ENCODE data around the gene CBLN3.

The CBLN3 gene

DNA sequence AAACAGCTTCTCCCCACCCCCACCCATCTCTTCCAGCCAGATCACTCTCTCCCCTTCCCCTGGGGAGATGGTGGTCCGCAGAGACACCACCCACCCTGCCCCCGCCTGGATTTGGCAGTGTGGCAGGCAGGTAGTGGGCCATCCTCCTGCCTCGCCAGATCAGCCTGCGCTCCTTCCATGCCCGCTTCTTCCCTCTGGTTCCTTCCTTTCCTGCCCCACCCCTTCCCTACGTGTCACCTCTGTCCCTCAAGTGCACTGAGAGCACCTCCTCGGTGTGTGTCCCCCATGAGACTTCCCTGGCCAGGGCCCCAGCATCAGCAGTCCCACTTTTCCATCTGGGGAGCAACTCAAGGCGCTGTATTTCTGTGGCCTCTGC lies 30.0 kb downstream of the CBLN3 start (continued):
- TF ChIP-seq, protein P1, sequence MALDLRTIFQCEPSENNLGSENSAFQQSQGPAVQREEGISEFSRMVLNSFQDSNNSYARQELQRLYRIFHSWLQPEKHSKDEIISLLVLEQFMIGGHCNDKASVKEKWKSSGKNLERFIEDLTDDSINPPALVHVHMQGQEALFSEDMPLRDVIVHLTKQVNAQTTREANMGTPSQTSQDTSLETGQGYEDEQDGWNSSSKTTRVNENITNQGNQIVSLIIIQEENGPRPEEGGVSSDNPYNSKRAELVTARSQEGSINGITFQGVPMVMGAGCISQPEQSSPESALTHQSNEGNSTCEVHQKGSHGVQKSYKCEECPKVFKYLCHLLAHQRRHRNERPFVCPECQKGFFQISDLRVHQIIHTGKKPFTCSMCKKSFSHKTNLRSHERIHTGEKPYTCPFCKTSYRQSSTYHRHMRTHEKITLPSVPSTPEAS (tag by site-specific recombination; IDR thresholded peaks at IDR 0.05): no peak
- TF ChIP-seq ZNF366 (tag by site-specific recombination; conservative IDR thresholded peaks at IDR 0.05) (0 out of 2 replicates have a peak, but pooled peaks have one; percentile 21), ZNF561 (tag by site-specific recombination; IDR thresholded peaks at IDR 0.05; ENCODE audit: borderline replicate concordance) (no peak)
- TF ChIP-seq, protein P2, sequence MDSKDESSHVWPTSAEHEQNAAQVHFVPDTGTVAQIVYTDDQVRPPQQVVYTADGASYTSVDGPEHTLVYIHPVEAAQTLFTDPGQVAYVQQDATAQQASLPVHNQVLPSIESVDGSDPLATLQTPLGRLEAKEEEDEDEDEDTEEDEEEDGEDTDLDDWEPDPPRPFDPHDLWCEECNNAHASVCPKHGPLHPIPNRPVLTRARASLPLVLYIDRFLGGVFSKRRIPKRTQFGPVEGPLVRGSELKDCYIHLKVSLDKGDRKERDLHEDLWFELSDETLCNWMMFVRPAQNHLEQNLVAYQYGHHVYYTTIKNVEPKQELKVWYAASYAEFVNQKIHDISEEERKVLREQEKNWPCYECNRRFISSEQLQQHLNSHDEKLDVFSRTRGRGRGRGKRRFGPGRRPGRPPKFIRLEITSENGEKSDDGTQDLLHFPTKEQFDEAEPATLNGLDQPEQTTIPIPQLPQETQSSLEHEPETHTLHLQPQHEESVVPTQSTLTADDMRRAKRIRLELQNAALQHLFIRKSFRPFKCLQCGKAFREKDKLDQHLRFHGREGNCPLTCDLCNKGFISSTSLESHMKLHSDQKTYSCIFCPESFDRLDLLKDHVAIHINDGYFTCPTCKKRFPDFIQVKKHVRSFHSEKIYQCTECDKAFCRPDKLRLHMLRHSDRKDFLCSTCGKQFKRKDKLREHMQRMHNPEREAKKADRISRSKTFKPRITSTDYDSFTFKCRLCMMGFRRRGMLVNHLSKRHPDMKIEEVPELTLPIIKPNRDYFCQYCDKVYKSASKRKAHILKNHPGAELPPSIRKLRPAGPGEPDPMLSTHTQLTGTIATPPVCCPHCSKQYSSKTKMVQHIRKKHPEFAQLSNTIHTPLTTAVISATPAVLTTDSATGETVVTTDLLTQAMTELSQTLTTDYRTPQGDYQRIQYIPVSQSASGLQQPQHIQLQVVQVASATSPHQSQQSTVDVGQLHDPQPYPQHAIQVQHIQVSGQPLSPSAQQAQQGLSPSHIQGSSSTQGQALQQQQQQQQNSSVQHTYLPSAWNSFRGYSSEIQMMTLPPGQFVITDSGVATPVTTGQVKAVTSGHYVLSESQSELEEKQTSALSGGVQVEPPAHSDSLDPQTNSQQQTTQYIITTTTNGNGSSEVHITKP (tag by site-specific recombination; IDR thresholded peaks at IDR 0.05): no peak

DNA sequence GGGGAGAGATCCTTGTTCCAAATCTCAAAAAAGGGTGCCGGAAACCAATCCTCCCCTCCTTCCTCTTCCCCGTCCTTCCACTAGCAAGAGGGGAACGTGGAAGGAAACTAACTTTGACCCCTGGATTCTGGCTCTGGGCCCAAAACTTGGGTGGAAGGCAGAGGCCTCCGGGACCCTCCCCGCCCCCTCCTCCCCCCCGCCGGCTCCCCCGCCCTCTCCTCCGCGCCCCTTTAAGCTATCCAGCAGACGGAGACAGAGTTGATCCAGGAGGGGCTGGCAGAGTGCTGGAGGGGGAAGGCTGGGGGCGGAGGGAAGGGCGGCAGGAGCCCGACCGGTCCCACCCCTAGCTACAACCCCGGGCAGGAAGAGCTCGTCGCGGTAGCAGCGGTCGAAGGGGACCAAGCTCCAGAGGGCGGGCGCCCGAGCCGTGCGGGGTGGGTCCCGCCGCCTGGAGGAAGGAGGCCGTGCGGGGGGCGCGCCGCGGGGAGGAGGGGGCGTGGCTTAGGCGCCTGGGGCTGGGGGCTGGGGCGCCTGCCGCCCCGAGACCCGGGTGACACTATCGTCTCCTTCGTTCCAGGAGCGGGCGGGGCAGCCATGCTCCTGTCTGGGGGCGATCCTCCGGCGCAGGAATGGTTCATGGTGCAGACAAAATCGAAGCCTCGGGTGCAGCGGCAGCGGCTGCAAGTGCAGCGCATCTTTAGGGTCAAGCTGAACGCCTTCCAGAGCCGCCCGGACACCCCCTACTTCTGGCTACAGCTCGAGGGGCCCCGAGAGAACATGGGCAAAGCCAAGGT lies 30.6 kb downstream of the CBLN3 start, which contains the start of gene NYNRIN:
NYNRIN (plus strand) TSS at position 351 of the 794 bp plus-strand sequence; CDS start at position 595, 244 bp downstream.
- Histone ChIP-seq H3K4me3 (ENCODE audit: low read depth, low read length) (peak within 1 kb of the TSS; percentile 43), H3K9me3 (ENCODE audit: control insufficient read depth, insufficient read depth, low read depth, low read length) (no peaks in the 10 kb centered on the region), H3K27ac (ENCODE audit: extremely low read depth, low read depth, low read length) (peak within 1 kb of the TSS; percentile 69), H3K4me1 (ENCODE audit: control insufficient read depth, insufficient read depth, low read length) (peaks cover 18% of the 10 kb centered on the region; the same call in 1 of the 2 replicates), H3K36me3 (ENCODE audit: control insufficient read depth in 2 of 2, insufficient read depth in 1 of 2, low read length in 2 of 2) (no peaks in the 10 kb centered on the region)
- CTCF ChIA-PET: interaction anchor here (0.6 to 0.9 kb wide), 4 partner anchors 13 to 211 kb away, joined by 3 to 4 read pairs (median 3); no protein-coding TSS in a partner anchor
- POLR2A ChIA-PET: interaction anchor here (0.9 to 1.6 kb wide), 4 partner anchors 21 to 33 kb away, joined by 3 to 10 read pairs (median 6); partner anchors contain the start of genes CBLN3 and KHNYN
- TF ChIP-seq, protein P3, sequence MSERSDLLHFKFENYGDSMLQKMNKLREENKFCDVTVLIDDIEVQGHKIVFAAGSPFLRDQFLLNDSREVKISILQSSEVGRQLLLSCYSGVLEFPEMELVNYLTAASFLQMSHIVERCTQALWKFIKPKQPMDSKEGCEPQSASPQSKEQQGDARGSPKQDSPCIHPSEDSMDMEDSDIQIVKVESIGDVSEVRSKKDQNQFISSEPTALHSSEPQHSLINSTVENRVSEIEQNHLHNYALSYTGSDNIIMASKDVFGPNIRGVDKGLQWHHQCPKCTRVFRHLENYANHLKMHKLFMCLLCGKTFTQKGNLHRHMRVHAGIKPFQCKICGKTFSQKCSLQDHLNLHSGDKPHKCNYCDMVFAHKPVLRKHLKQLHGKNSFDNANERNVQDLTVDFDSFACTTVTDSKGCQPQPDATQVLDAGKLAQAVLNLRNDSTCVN (tag by site-specific recombination; optimal IDR thresholded peaks at IDR 0.05): peak; percentile 52
- TF ChIP-seq YY2 (tag by site-specific recombination; IDR thresholded peaks at IDR 0.05): no peak
- TF ChIP-seq, protein P2 (tag by site-specific recombination; IDR thresholded peaks at IDR 0.05): peak; percentile 41; the same call in 1 of the 2 replicates
- peak; percentile 64 for TF ChIP-seq GLIS2 (tag by site-specific recombination; IDR thresholded peaks at IDR 0.05)
- TF ChIP-seq, protein P4, sequence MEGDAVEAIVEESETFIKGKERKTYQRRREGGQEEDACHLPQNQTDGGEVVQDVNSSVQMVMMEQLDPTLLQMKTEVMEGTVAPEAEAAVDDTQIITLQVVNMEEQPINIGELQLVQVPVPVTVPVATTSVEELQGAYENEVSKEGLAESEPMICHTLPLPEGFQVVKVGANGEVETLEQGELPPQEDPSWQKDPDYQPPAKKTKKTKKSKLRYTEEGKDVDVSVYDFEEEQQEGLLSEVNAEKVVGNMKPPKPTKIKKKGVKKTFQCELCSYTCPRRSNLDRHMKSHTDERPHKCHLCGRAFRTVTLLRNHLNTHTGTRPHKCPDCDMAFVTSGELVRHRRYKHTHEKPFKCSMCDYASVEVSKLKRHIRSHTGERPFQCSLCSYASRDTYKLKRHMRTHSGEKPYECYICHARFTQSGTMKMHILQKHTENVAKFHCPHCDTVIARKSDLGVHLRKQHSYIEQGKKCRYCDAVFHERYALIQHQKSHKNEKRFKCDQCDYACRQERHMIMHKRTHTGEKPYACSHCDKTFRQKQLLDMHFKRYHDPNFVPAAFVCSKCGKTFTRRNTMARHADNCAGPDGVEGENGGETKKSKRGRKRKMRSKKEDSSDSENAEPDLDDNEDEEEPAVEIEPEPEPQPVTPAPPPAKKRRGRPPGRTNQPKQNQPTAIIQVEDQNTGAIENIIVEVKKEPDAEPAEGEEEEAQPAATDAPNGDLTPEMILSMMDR (tag by site-specific recombination; IDR thresholded peaks at IDR 0.05): no peak
- TF ChIP-seq, protein P5, sequence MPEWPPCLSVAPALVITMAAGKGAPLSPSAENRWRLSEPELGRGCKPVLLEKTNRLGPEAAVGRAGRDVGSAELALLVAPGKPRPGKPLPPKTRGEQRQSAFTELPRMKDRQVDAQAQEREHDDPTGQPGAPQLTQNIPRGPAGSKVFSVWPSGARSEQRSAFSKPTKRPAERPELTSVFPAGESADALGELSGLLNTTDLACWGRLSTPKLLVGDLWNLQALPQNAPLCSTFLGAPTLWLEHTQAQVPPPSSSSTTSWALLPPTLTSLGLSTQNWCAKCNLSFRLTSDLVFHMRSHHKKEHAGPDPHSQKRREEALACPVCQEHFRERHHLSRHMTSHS (tag by site-specific recombination; IDR thresholded peaks at IDR 0.05): no peak
- TF ChIP-seq RBAK (tag by site-specific recombination; IDR thresholded peaks at IDR 0.05): no peak
- no peak for TF ChIP-seq IKZF3 (tag by site-specific recombination; IDR thresholded peaks at IDR 0.05)
- TF ChIP-seq ZFP3 (tag by site-specific recombination; IDR thresholded peaks at IDR 0.05; ENCODE audit: low read depth): no peak
- TF ChIP-seq ZBTB8A (tag by site-specific recombination; IDR thresholded peaks at IDR 0.05): peak; percentile 40; the same call in 1 of the 2 replicates
- TF ChIP-seq ZNF354C (tag by site-specific recombination; IDR thresholded peaks at IDR 0.05; ENCODE audit: borderline replicate concordance, low read depth): no peak
- TF ChIP-seq, protein P6, sequence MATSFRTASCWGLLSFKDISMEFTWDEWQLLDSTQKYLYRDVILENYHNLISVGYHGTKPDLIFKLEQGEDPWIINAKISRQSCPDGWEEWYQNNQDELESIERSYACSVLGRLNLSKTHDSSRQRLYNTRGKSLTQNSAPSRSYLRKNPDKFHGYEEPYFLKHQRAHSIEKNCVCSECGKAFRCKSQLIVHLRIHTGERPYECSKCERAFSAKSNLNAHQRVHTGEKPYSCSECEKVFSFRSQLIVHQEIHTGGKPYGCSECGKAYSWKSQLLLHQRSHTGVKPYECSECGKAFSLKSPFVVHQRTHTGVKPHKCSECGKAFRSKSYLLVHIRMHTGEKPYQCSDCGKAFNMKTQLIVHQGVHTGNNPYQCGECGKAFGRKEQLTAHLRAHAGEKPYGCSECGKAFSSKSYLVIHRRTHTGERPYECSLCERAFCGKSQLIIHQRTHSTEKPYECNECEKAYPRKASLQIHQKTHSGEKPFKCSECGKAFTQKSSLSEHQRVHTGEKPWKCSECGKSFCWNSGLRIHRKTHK (tag by site-specific recombination; IDR thresholded peaks at IDR 0.05): no peak
- no peak for TF ChIP-seq ZNF155 (tag by site-specific recombination; IDR thresholded peaks at IDR 0.05)
- no peak for TF ChIP-seq ZNF157 (tag by site-specific recombination; IDR thresholded peaks at IDR 0.05)
- TF ChIP-seq ZNF335 (tag by site-specific recombination; conservative IDR thresholded peaks at IDR 0.05): 0 out of 2 replicates have a peak, but pooled peaks have one; percentile 67
- no peak for TF ChIP-seq ZNF544 (tag by site-specific recombination; IDR thresholded peaks at IDR 0.05)
